Stomach (tissue), 4 donors: ENCODE measurements around the gene DLG3.

Experiments used
- EP300 ChIP-seq: sonication (generic); formaldehyde crosslinking; IDR thresholded peaks from one replicate; pipeline ENCODE4 v1.6.1; 2017; ENCODE audit warnings: antibody characterized with exemption
- POLR2A ChIP-seq, 4 donors: fragments of 450-650 bp; IDR thresholded peaks; one replicate each; pipeline ENCODE4 v1.6.1; 2016; ENCODE audit warnings: antibody characterized with exemption in 4 of 4, control low read depth in 2 of 4, mild to moderate bottlenecking in 1 of 4, moderate library complexity in 1 of 4
- POLR2AphosphoS5 ChIP-seq, 3 donors: sonication (generic); formaldehyde crosslinking; IDR thresholded peaks; one replicate each; pipeline ENCODE4 v1.6.1; 2016; ENCODE audit warnings: antibody characterized with exemption in 3 of 3
- TF ChIP-seq, protein P1 (sequence below), 7 experiments: fragments of 450-650 bp in 4 of 7; fragments of 200-600 bp in 3 of 7; sonication (generic) in 3 of 7; IDR thresholded peaks; one replicate each; pipeline ENCODE4 v1.5.1; 2016 to 2019; ENCODE audit warnings: antibody characterized with exemption in 7 of 7, control low read depth in 2 of 7, mild to moderate bottlenecking in 1 of 7

DNA sequence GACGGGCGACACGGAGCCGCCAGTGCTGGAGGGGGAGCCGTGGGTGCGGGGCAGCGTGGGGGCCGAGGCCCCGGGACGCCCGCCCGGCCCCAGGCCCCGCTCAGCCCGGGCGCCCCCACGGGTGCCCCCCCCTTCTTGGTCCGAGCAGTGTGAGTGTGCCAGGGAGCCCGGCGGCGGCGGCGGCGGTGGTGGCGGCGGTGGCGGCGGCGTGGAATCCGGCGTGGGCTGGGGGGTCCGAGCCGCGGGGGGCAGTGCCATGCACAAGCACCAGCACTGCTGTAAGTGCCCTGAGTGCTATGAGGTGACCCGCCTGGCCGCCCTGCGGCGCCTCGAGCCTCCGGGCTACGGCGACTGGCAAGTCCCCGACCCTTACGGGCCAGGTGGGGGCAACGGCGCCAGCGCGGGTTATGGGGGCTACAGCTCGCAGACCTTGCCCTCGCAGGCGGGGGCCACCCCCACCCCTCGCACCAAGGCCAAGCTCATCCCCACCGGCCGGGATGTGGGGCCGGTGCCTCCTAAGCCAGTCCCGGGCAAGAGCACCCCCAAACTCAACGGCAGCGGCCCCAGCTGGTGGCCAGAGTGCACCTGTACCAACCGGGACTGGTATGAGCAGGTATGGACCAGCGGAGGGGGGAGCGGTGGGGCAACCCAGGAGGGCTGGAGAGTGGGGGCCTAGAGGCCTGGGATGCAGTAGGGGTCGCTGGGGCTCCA is 466 bp downstream of the DLG3 start:
- no peak for TF ChIP-seq POLR2A (IDR thresholded peaks at IDR 0.05)
- TF ChIP-seq, protein P1, sequence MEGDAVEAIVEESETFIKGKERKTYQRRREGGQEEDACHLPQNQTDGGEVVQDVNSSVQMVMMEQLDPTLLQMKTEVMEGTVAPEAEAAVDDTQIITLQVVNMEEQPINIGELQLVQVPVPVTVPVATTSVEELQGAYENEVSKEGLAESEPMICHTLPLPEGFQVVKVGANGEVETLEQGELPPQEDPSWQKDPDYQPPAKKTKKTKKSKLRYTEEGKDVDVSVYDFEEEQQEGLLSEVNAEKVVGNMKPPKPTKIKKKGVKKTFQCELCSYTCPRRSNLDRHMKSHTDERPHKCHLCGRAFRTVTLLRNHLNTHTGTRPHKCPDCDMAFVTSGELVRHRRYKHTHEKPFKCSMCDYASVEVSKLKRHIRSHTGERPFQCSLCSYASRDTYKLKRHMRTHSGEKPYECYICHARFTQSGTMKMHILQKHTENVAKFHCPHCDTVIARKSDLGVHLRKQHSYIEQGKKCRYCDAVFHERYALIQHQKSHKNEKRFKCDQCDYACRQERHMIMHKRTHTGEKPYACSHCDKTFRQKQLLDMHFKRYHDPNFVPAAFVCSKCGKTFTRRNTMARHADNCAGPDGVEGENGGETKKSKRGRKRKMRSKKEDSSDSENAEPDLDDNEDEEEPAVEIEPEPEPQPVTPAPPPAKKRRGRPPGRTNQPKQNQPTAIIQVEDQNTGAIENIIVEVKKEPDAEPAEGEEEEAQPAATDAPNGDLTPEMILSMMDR (IDR thresholded peaks at IDR 0.05): no peak
- TF ChIP-seq EP300: no peak
- TF ChIP-seq POLR2AphosphoS5 (IDR thresholded peaks at IDR 0.05): no peak
